KMS-11 (cell line): ENCODE data around the gene FGGY.

Source experiments
- H2AFZ ChIP-seq: fragments of 200-600 bp; sonication (generic); 2 replicates; pipeline ENCODE4 v1.6.1; 2016; ENCODE audit warnings: antibody characterized with exemption, mixed run types, low read depth
- H3K27ac ChIP-seq: fragments of 200-600 bp; sonication (generic); 2 replicates; pipeline ENCODE4 v1.6.1; 2016; ENCODE audit warnings: mild to moderate bottlenecking, mixed run types
- H3K27me3 ChIP-seq: fragments of 200-600 bp; sonication (generic); 2 replicates; pipeline ENCODE4 v1.6.1; 2017; ENCODE audit warnings: mild to moderate bottlenecking, low read depth, mixed run types, moderate library complexity; ENCODE audit not compliant: insufficient read depth
- H3K36me3 ChIP-seq: fragments of 200-600 bp; sonication (generic); 2 replicates; pipeline ENCODE4 v1.6.1; 2017; ENCODE audit warnings: mild to moderate bottlenecking, mixed run types; ENCODE audit not compliant: insufficient read depth
- H3K4me1 ChIP-seq: fragments of 200-600 bp; sonication (generic); 2 replicates; pipeline ENCODE4 v1.6.1; 2016; ENCODE audit warnings: mild to moderate bottlenecking, low read depth, mixed run types; ENCODE audit not compliant: poor library complexity, severe bottlenecking
- H3K4me2 ChIP-seq: fragments of 200-600 bp; sonication (generic); 2 replicates; pipeline ENCODE4 v1.7.0; 2016; ENCODE audit warnings: mild to moderate bottlenecking, mixed run types
- H3K4me3 ChIP-seq: fragments of 200-600 bp; sonication (generic); IDR thresholded peaks from 2 replicates; pipeline ENCODE4 v1.6.1; 2017; ENCODE audit warnings: low read depth, low read length, mixed read lengths; ENCODE audit not compliant: insufficient read depth
- H3K79me2 ChIP-seq: fragments of 200-600 bp; sonication (generic); 2 replicates; pipeline ENCODE4 v1.6.1; 2016; ENCODE audit warnings: low read depth, mixed run types; ENCODE audit not compliant: insufficient read depth
- H3K9ac ChIP-seq: fragments of 200-600 bp; sonication (generic); 2 replicates; pipeline ENCODE4 v1.6.1; 2016; ENCODE audit warnings: mild to moderate bottlenecking, mixed run types
- H4K20me1 ChIP-seq: fragments of 200-600 bp; sonication (generic); 2 replicates; pipeline ENCODE4 v1.6.1; 2016; ENCODE audit warnings: mild to moderate bottlenecking, mixed run types; ENCODE audit not compliant: insufficient read depth
- TF ChIP-seq, protein P1 (sequence below): fragments of 200-600 bp; sonication (generic); conservative IDR thresholded peaks from 2 replicates; pipeline ENCODE4 v1.6.1; 2017; ENCODE audit warnings: low read depth, mild to moderate bottlenecking, antibody characterized with exemption, low read length, moderate library complexity, mixed read lengths

Gene FGGY

DNA sequence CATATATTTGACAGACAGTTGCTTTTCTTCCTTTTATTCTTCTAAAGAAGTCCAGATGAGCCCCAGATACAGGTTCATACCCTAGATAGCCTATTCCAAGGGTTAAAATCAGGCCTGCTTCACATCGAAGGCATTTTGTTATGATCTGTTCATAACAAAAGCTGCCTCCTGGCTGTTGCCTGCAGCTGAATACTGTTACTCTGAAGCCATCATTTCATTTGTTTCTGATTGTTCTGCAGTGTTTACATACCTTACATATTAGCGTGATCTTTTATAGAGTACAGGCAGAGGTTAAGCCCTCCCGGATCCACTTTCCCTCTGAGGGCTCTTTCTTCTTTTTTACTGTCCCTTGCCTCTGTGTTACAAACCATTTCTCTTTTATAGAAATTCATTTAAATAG is 298.9 kb downstream of the FGGY start:
- no peaks in the 10 kb centered on the region for H3K27me3 ChIP-seq
- H3K79me2 ChIP-seq = no peaks in the 10 kb centered on the region
- H3K27ac ChIP-seq = no peak overlapping the region
- no peak overlapping the region for H3K9ac ChIP-seq
- TF ChIP-seq, protein P1, sequence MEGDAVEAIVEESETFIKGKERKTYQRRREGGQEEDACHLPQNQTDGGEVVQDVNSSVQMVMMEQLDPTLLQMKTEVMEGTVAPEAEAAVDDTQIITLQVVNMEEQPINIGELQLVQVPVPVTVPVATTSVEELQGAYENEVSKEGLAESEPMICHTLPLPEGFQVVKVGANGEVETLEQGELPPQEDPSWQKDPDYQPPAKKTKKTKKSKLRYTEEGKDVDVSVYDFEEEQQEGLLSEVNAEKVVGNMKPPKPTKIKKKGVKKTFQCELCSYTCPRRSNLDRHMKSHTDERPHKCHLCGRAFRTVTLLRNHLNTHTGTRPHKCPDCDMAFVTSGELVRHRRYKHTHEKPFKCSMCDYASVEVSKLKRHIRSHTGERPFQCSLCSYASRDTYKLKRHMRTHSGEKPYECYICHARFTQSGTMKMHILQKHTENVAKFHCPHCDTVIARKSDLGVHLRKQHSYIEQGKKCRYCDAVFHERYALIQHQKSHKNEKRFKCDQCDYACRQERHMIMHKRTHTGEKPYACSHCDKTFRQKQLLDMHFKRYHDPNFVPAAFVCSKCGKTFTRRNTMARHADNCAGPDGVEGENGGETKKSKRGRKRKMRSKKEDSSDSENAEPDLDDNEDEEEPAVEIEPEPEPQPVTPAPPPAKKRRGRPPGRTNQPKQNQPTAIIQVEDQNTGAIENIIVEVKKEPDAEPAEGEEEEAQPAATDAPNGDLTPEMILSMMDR = no peak
- no peak overlapping the region for H3K4me2 ChIP-seq
- H2AFZ ChIP-seq = no peak overlapping the region
- H4K20me1 ChIP-seq = no peaks in the 10 kb centered on the region
- H3K4me3 ChIP-seq = no peak overlapping the region
- peaks cover 44% of the 10 kb centered on the region for H3K4me1 ChIP-seq
- H3K36me3 ChIP-seq = no peaks in the 10 kb centered on the region

DNA sequence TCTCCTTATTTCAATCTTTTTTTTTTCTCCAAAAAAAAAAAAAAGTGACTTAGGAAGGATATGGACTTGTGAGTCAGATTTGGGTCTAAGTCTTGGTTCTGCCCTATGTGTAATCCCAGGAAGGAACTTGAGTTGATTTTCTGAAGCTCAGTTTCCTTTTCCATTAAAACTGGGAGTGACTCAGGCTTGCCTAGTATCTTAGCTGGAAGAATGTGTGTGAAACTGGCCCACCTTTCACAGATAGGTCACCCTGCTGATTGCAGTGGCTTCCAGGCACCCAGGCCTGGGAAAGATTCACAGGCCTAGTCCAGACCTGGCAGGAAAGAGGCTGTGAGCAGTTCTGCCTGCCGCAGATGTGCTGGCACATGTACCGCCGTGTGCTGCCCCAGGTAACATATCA is 299.5 kb downstream of the FGGY start:
- Histone ChIP-seq H3K9ac (no peak overlapping the region), H3K4me3 (no peak overlapping the region), H3K27me3 (no peaks in the 10 kb centered on the region), H3K36me3 (no peaks in the 10 kb centered on the region), H2AFZ (no peak overlapping the region), H3K27ac (no peak overlapping the region), H3K4me2 (no peak overlapping the region), H3K4me1 (peaks cover 42% of the 10 kb centered on the region), H3K79me2 (no peaks in the 10 kb centered on the region), H4K20me1 (no peaks in the 10 kb centered on the region)
- TF ChIP-seq, protein P1 = no peak

DNA sequence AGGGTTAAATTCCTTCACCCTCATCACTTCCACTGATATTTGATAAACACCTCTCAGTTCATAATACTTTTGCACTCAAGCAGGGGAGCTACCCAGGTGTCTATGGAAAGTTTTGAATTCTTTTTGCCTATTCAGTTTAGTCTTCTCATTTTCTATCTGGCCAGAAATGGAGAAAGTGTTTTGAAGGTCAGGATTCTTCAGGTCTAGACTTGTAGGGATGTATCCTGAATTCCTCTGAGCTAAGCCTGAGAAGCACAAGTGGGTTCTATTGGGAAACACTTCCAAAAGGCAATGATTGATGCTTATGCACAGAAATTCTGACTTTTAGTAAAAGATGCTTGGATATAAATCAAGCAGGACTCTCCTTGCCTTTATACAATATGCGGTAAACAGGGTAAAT is 300.1 kb downstream of the FGGY start:
- Histone ChIP-seq H2AFZ (no peak overlapping the region), H3K4me1 (peaks cover 37% of the 10 kb centered on the region), H4K20me1 (no peaks in the 10 kb centered on the region), H3K4me3 (no peak overlapping the region), H3K27me3 (no peaks in the 10 kb centered on the region), H3K9ac (no peak overlapping the region), H3K36me3 (no peaks in the 10 kb centered on the region), H3K4me2 (no peak overlapping the region), H3K27ac (no peak overlapping the region), H3K79me2 (no peaks in the 10 kb centered on the region)
- TF ChIP-seq, protein P1 = no peak

DNA sequence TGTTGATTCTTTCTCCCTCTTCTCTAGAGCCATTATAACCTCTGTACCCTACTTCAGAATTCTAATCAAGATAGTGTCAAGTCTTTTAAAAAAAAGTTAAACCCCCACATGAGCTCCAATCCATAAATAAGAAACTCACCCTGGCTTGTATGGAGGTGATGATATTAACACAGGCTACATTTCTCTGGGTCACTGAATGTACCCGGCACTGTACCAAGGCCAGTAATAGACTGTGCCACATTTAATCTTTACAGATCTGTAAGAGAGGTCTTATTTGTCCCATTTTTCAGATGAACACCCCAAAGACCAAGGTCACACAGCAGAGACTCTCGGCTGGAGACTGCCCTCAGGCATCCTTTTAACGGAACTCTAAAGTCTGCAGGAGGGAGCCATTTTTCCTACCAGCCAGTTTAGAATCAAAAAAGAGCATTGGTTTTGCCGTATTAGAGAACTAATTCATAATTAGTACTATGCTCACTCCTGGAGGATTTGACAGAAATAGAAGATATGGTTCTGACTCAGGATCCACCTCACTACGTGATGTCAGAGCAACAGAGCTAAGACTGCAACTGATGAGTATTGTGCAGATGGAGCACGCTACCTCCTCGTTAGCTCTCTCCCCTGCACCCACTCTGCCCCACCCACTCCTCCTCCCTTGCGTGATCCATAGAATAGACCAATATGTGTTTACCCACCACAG is 300.7 kb downstream of the FGGY start:
- Histone ChIP-seq H3K79me2 (no peaks in the 10 kb centered on the region), H3K27ac (no peak overlapping the region)

More for the DNA sequence above, 300.7 kb downstream of the FGGY start:
- H3K9ac ChIP-seq = no peak overlapping the region
- no peak overlapping the region for H3K4me2 ChIP-seq
- no peaks in the 10 kb centered on the region for H3K27me3 ChIP-seq
- peaks cover 34% of the 10 kb centered on the region for H3K4me1 ChIP-seq
- no peak overlapping the region for H3K4me3 ChIP-seq
- no peaks in the 10 kb centered on the region for H4K20me1 ChIP-seq
- TF ChIP-seq, protein P1 = no peak
- no peaks in the 10 kb centered on the region for H3K36me3 ChIP-seq
- H2AFZ ChIP-seq = no peak overlapping the region
